GM21619 (cell line): ENCODE measurements around the gene SPAG5.
A peak's percentile ranks its signal among the peaks of the same experiment; 100 is the strongest.

Source experiments
- ATAC-seq: cut with Tn5 transposase; IDR thresholded peaks from one replicate; pipeline ENCODE4 v1.9.1; 2021; ENCODE audit not compliant: unreplicated experiment

SPAG5 gene, protein sequence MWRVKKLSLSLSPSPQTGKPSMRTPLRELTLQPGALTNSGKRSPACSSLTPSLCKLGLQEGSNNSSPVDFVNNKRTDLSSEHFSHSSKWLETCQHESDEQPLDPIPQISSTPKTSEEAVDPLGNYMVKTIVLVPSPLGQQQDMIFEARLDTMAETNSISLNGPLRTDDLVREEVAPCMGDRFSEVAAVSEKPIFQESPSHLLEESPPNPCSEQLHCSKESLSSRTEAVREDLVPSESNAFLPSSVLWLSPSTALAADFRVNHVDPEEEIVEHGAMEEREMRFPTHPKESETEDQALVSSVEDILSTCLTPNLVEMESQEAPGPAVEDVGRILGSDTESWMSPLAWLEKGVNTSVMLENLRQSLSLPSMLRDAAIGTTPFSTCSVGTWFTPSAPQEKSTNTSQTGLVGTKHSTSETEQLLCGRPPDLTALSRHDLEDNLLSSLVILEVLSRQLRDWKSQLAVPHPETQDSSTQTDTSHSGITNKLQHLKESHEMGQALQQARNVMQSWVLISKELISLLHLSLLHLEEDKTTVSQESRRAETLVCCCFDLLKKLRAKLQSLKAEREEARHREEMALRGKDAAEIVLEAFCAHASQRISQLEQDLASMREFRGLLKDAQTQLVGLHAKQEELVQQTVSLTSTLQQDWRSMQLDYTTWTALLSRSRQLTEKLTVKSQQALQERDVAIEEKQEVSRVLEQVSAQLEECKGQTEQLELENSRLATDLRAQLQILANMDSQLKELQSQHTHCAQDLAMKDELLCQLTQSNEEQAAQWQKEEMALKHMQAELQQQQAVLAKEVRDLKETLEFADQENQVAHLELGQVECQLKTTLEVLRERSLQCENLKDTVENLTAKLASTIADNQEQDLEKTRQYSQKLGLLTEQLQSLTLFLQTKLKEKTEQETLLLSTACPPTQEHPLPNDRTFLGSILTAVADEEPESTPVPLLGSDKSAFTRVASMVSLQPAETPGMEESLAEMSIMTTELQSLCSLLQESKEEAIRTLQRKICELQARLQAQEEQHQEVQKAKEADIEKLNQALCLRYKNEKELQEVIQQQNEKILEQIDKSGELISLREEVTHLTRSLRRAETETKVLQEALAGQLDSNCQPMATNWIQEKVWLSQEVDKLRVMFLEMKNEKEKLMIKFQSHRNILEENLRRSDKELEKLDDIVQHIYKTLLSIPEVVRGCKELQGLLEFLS

DNA sequence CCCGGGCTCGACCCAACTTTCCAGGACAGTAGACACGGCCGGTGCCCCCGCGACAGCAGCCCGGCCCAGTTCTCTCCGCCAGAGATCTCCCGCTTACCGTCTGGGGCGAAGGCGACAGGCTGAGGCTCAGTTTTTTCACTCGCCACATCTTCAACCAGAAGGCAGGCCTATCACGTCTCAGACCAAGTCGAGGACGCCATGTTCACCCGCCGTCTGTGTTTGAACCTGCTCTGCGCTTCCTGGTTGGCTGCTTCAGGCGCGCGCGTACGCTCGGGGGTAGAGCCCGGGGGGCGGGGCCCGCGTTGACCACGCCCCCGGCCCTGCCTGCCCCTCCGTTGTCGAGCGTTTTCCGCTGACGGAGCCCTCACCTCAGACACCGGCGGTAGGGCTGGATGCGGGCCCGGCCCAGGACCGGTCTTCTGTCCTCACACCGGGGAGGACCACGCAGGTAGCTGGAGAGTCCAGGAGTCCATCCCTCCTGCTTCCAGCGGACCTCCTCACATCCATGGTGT, at the start of gene SPAG5:
Gene SPAG5 (minus strand): TSS at position 227 of the 512 bp plus-strand sequence. CDS start 79 bp downstream, at position 148.
- peak; percentile 78 for ATAC-seq

DNA sequence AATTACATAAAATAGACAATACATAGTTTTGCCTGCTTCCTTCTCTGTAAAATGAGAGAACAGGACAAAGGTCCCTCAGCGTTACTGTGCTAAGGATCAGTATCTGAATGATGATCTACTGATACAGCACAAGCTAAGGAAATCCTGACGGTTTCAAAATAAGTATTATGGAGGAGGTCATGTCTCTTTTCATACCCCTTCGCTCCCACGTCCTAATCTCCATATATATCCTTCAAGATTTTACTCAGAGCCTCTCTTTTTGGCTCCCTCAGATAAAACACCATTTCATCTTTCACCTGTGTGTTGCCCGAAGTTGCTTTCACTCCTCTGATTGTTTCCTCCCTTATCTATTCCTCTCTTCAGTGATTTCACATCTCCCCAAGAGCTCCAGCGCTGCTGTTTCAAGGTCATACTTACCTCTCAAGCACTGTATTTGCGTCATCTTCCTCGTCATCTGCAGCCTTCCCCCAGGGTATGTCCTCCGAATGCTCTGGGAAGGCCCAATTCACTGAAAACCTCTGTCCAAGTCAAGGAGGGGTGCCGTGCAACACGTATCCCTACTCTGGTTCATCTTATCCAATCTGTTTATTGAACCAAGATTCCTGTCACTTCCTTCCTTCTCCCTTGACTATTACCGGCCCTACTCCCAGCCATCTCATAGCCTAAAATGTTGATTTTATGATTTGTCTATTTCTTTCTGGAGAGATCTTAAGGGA, 47.4 kb upstream of the SPAG5 start:
- no peak for ATAC-seq

DNA sequence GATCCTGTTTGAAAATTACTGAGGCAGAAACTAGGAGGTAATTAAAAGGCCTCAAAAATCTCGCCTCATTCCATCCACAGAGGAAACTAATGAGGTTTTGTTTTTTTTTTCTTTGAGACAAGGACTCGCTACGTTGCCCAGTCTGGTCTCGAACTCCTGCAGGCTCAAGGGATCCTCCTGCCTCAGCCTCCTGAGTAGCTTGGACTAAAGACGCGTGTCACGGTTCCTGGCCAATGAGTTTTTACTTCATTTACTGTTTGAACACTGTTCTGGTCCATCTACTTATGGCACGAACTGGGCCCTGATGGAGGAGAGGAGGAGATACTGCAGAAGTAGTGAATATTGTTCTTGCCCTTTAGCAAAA, 46.7 kb upstream of the SPAG5 start:
- ATAC-seq, result no peak

DNA sequence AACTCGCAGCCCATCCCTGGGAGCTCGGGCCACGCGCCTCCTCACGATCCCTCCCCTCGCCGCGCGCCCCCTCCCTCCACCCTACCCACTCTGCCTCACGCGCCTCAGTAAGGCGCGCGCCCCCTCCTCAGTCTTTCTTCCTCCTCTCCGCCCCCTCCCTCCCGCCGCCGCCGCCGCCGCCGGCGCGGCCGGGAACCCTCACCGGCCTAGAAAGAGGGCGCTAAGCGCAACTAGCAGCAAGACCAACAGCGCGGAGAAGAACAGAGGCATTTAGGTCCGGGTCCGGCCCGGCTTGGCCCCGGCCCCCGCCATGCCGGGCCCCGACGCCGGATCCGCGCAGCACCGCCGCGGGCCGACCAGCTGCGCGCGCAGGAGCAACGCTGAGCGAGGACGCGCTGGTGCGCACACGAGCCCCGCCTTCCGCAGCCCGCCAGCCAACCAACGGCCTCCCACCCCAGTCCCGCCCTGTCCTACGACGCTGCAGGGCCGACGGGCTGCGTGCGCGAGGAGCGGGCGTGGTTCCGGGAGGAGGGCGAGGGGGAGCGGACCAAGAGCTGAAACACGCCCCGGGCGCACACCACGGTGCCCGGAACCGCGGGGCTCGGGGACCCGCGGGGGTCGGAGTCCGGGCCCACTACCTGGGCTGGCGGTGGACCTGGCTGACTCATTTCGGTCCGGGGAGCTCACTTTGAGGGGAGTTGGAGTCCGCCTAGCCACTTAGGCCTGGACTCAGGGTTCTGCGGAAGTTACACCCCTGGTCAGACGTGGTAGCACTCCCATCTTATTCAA, 46.2 kb upstream of the SPAG5 start, which contains the start of gene BLTP2:
Gene BLTP2 (minus strand): TSS at position 372 of the 789 bp plus-strand sequence. CDS start 102 bp downstream, at position 270.
- ATAC-seq, result peak; percentile 81

DNA sequence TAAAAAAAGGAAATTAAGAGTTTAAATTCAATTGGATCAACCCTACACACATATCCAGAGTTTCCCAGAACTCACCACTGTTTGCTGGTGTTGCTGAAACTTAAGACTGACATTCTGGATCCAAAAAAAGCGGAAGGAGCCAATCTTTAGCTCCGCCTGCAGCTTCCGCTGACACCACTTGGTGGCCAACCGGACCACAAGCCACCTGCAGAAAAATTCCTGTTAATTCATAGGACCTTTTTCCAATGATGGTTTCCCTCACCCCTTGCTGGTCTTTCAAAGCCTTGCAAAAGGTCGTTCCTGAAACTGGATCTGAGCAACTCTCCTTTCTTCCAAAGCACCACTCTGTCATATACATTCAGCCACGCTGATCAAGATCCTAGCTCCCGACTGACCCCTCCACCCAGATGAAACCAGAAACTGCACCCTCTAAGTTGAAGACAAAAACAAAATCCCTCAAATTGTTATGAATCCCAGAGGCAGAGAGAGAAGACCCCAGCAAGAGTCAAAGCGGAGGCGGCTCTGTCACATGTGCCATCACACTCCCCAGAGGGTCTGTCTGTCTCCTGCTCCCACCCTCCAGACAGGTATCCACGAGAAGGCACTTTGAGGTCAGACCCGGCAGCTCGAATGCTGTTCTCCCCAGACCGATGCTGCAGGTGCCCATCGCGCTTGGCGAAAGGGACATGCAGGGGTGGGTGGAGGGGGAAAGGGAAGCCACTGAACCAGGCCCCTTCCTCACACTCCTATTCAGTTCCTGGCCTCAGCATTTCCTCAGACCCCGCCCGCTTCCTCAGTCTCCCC, 45.4 kb upstream of the SPAG5 start:
- peak; percentile 3 for ATAC-seq

DNA sequence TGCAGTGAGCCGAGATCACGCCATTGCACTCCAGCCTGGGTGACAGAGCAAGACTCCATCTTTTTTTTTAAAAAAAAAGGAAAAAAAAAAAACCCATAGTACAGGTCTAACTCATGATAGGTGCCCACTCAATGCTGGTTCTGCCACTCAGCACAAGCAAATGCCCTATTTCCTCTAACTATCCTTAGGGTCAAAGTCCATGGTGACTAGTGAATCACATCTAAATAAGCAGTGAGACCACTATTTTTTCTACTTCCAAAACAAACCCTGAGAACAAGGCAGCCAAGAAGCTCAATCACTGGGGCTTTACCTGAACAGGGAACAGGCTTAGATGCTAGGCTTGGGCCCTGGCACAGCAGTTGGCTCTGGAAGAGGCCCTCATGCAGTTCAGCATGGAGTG, 42.8 kb upstream of the SPAG5 start:
- no peak for ATAC-seq

DNA sequence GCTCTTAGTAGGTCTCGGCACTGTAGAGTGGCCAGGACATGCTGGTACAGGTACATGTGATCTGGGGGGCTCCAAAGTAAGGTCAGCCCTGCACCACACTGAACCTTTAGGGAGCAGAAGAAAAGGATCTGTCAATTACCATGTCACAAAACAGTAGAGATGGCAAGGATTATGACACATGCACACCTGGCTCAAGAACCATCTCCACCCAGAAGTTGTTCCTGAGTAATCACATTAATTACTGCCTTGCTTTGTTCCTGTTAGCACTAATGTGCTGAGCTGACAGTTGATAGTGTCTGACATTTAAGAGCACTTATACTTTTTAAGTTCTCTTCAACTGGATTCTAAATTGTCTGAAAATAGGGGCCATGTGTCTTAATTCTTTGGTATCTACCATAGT, 36.7 kb upstream of the SPAG5 start:
- ATAC-seq, result no peak

DNA sequence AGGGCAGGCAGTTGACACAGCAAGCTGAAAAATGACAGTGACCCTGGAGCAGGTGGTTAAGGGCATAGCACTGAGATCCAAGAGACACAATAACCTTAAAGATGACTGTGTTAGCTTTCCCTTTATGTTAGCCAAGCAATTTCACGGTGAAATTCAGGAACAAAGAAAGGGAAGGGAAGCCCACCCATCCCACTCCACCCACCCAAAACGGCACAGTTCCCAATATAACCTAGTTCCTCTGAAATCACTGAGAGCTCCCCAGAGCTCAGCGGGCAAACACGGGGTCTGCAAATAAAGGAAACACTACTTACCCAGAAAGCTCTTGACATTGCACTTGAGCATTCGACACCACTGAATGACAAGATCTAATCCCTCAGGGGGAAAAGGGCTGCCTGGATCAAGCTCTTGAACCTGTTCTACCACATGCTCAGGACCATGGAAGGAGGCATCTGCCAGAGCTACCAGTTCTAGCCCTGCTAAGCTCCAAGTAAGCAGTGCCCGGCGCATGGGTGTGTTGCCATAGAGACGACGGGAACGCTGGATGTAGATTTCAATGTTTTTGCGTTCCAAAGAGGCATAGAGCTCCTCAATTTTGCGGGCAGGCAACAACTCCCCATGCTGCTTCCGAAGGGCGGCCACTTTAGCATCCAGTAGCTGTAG, 35.5 kb upstream of the SPAG5 start:
- ATAC-seq, result no peak

DNA sequence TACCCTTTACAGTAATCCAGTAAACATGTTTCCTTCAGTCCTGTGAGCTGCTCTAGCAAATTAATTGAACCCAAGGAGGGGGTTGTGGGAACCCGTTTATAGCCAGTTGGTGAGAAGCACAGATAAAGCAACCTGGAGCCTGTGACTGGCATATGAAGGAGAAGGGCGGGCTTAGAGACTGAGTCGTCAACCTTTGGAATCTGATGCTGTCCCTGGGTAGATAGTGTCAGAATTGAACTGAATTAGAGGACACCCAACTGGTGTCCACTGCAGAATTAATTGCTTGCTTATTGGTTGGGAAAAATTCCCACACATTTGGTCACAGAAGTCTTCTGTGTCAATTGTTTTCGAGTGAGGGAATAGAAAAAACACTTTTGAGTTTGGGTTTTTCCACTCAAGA, 28.0 kb upstream of the SPAG5 start:
- no peak for ATAC-seq

DNA sequence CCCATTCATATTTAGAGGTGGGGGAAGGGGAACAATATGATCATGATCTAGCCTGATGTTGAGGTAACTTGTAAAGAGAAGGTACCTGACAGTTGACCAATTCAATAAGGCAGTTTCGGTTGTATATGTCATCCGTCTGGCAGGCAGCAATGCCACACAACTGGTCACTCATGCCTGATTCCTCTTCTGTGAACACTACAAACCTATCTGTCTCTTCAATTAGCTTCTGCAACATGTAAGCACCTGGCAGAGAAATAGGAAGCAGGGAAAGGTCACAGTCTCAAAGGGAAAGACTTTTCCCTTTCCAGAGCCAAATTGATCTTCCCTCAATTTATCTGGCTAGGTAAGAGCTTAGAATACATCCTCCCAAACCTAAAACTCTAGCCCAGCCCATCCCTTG, 25.3 kb upstream of the SPAG5 start:
- ATAC-seq, result no peak

DNA sequence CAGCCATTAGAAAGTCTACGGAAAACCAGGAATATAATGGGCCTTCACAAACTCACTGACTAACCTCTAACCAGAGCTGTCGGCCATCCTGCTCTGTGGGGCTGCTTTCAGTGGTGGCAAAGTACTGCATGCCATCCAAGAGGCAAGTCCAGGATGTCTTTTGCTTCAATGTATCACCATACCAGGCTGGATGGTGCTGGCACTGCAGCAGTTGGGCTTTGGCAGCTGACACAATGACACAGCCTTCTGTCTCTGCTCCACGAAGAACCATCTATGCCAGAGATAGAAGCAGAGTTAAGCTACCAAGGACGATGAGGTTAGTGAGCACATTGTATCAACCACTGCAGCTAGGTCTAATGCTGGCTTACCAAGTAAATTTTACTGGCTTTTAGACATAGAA, 24.9 kb upstream of the SPAG5 start:
- no peak for ATAC-seq

DNA sequence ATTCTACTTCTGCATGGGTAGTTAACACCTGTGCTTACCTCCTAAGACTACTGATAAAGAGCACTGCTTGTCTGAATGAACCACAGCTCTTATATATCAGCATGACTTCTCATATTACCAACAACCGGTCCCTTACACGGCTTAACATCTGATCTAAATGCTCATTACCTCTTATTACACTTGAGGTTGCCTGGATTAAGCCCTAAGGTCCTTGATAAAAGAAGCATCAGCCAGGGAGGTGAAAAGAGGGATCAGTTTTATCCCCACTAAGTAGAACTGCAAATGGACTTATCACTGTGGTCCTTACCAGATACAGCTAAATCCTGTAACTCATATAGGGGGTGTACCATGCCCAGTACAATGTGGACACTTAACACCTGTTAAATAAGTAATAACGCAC, 23.4 kb upstream of the SPAG5 start:
- ATAC-seq, result no peak

DNA sequence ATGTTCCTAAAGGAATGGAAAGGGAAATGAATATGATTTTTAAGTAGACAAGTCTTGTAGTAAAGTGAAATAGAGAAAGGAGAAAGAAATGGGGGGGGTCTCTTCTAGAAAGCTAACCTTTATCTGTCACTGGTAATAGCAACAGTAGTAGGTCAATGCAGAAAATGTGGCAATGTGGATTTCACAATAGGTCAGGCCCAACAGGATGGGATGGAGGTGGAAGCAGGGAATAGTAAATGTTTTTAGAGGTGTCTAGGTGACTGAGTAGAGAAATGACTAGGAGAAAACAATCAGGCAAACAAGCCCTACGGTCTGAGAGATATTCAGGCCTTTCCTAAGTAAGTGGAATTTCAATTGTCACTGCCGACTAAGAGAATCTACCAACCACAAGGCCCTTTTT, 21.2 kb upstream of the SPAG5 start:
- ATAC-seq, result no peak

DNA sequence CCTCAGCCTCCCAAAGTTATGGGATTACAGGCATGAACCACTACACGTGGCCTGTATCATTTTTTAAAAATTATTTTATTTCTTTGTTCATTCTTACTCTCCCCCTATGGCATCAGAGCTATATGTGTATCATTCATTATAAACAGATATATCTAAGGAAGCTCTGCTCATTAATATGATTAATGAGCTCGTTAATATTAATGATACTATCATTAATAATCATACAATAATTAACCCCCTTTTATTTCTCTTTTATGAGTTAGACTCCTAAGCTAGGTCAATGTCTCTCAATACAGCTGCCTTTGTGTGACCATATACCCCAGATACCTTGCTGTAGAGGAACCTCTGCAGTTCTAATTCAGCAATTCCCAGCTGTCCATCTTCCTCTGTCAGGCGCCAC, 19.6 kb upstream of the SPAG5 start:
- no peak for ATAC-seq

DNA sequence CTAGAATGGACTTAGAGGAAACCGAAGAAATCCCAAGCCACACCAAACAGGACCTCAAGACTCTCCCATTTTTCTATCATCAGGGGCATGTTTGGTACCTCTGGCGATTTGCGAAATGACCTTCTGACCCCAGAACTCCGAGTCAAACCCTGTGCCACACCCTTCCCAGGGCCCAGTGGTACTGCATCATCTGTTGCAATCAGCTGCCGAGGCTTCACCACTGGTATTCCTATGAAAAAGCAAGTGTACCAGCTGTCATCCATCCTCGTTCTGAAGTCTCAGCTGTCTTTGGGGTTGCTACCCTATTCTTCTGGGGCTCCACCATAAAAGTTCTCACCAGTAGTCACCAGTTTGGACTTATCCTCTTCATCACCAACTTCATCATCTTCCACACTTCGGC, 17.5 kb upstream of the SPAG5 start:
- ATAC-seq, result no peak

DNA sequence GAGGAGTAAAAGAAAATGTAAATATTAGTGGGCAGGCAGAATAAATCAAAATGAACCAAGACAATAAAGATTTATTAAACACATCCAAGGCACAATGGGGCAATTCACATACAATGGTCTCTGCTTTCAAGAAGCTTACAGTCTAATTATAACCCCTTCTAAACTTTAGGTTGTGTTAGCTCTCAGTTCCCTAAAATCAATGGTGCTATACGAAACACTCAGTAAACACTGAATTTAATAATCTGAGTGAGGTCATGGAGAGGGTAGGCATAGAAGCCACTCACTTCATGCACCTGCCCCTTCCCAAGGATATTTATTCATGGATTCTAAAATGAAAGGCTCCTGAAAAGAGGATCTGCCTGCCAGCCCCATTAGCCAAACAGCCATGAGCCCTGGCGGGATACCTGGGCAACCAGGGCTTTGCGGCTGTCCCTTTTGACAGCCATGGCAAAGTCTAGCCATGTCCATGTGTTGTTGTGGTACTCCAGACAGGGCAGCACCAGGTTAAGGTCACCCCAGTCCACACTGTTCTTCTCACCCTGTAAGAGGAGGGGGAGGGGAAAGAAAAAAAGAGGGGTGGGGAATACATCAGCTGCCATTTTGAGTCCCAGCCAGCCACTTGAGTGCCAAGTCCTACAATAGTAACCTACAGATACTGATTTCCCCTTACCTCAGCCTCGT, 16.6 kb upstream of the SPAG5 start:
- ATAC-seq, result no peak

DNA sequence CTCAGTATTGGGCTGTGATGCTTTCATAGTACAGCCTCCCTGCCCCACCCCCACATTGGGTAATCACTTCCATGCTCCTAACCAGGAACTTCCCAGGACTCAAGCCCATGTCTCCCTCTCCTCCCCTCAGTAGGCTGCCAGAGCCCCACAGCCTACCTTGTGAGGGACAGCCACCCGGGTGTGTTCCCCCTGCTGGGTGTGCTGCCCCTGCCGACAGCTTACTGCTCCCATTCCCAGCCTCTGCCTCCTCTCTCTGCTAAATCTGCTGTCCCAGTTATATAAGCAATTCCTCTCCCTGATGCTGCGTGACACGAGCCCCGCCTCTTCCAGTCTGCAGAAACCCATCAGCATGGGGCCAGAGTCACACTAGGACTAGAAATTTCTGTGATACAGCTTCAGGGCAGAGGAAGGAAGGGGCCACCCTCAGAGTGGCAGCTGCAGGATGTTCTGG, 15.1 kb upstream of the SPAG5 start, which contains the start of gene RSKR:
Gene RSKR (minus strand): TSS at position 255 of the 451 bp plus-strand sequence. CDS start 24 bp downstream, at position 231.
- no peak for ATAC-seq
